Gastrocnemius medialis (tissue), 4 donors: ENCODE data around the gene COX7B. TPM values are rescaled to one million over a fixed set of nuclear protein-coding genes. Genes with fewer than 3 reads are reported as not detected.
"Not testable (repeated sequence)": the region's sequence is repeated elsewhere in the genome, so short reads cannot be mapped to it uniquely, and the experiment has no call there.

Experiments used
- ATAC-seq, 2 donors: fragments of 150-250 bp; one replicate each; pipeline ENCODE4 v1.9.1; 2016
- DNase-seq, 2 donors: peaks; one replicate each; pipeline ENCODE4 v3.0.0-alpha.2; 2019
- H3K27ac ChIP-seq, 4 donors: fragments of 200-600 bp; sonication (generic); 1 replicate in 1 of 4; 2 replicates in 3 of 4; pipeline ENCODE4 v1.5.1; 2016 to 2018; ENCODE audit warnings: mild to moderate bottlenecking in 2 of 4, moderate library complexity in 1 of 4
- H3K27me3 ChIP-seq, 3 donors: fragments of 200-600 bp; sonication (generic) in 2 of 3; 1 replicate in 1 of 3; 2 replicates in 2 of 3; pipeline versions ENCODE4 v1.5.1 to v1.6.0; 2016 to 2019; ENCODE audit warnings: mild to moderate bottlenecking in 1 of 3, moderate library complexity in 1 of 3
- H3K36me3 ChIP-seq, 2 donors: fragments of 200-600 bp; sonication (generic) in 1 of 2; one replicate each; pipeline ENCODE4 v1.5.1; 2017 to 2018
- H3K4me1 ChIP-seq, 2 donors: fragments of 200-600 bp; sonication (generic) in 1 of 2; one replicate each; pipeline ENCODE4 v1.5.1; 2016 to 2017; ENCODE audit warnings: mild to moderate bottlenecking in 2 of 2
- H3K4me3 ChIP-seq, 4 donors: fragments of 200-600 bp; sonication (generic) in 3 of 4; 1 replicate in 1 of 4; 2 replicates in 3 of 4; pipeline ENCODE4 v1.5.1; 2016 to 2019; ENCODE audit warnings: mild to moderate bottlenecking in 2 of 4
- H3K9me3 ChIP-seq, 3 donors: fragments of 200-600 bp; sonication (generic) in 2 of 3; 1 replicate in 1 of 3; 2 replicates in 2 of 3; pipeline ENCODE4 v1.5.1; 2016 to 2019
- CTCF ChIP-seq, 5 experiments: fragments of 450-650 bp in 3 of 5; fragments of 200-600 bp in 2 of 5; sonication (generic) in 2 of 5; IDR thresholded peaks in 4 of 5; conservative IDR thresholded peaks in 1 of 5; 1 replicate in 4 of 5; 2 replicates in 1 of 5; pipeline ENCODE4 v1.5.1; 2016 to 2019; ENCODE audit warnings: antibody characterized with exemption in 5 of 5, mild to moderate bottlenecking in 3 of 5, moderate library complexity in 3 of 5
- POLR2A ChIP-seq, 2 donors: fragments of 450-650 bp; IDR thresholded peaks; one replicate each; pipeline ENCODE4 v1.6.1; 2017; ENCODE audit warnings: antibody characterized with exemption in 2 of 2, mild to moderate bottlenecking in 2 of 2, moderate library complexity in 2 of 2
- in situ Hi-C, 4 donors: fragments of 200-750 bp; cut with MboI; loops; one replicate each; pipeline versions ENCODE4 v1.15.0 to v1.8.0; 2017; ENCODE audit warnings: low sequenced_read_pairs in 4 of 4
- intact Hi-C: fragments of 100-400 bp; cut with DNase I; formaldehyde crosslinking; loops from one replicate; pipeline ENCODE4 v1.15.1; 2023; ENCODE audit warnings: low total_unique reads
- total RNA-seq, 4 donors: library from RNA; depleted of rRNA; stranded (reverse); fragments of >200 nt; gene quantifications; one replicate each; pipeline versions ENCODE4 v1.1.0 to v1.2.3, GENCODE V29; 2016

COX7B gene
- total RNA-seq, 4 donors from 2014 or later = 788 to 912 (median 821) TPM

DNA sequence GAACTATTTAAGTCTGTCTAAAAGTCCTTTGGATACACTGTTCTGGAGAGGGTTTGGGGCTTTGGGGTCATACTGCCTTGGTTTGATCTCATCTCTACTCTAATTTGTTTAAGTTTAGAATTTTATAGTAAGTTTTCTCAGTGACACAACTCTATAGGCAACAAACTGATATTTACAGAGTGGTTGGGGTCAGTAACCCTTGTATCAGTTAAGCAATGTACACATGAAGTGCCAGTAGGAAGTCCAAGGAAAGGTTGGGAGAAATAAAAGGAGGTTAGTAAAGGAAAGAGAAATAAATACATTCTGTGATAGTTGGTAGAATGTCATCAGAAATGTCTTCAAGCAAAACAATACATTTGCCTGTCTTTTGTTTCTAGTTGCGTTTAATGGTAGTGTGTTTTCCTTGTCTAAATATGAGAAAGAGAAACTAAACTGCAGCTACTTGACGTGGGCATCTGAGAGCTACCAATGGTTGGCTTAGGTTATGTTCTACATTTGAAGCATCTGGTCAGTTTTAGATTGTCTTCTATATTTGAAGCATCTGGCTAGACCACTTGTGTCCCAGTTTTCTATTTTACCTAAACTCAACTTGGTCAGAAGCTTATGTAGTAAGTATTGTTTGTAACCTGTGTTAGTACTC is 18.1 kb downstream of the COX7B start:
- Histone ChIP-seq H3K36me3 (no peaks in the 10 kb centered on the region), H3K27ac (no peak overlapping the region), H3K9me3 (no peaks in the 10 kb centered on the region), H3K4me3 (peak overlapping the region in 1 of 4 donors; percentile 10), H3K4me1 (peaks cover 3 to 14% of the 10 kb centered on the region in 2 donors), H3K27me3 (no peaks in the 10 kb centered on the region)
- in situ Hi-C loops = loop anchor here in 2 of 4 donors (10.0 to 25.0 kb wide), 2 partner anchors 107 to 195 kb away; partner anchors contain the start of gene PGK1 (in 2 of the 2)
- DNase-seq = no peak
- intact Hi-C loops = no loop called here
- TF ChIP-seq POLR2A (IDR thresholded peaks at IDR 0.05) (no peak), CTCF (IDR thresholded peaks at IDR 0.05 in 4 of 5, conservative IDR thresholded peaks at IDR 0.05 in 1 of 5) (no peak)
- no peak for ATAC-seq

DNA sequence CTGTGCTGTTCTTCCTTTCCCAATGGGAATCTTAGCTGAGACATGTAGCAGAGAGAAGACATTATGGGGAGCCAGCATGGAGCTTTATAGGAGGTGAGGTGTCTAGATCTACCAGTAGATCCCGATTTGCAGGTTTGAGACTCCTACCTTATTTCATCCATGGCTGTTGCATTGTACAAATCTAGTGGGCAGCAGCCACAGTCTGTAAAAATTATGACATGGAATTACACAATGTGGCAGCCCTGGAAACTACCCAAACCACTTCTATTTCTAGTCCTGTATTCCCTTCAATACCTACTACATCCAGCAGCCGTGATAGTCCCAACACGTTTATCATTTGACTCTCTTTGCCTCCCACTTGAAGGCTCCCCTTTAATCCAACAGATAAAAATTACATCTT is 19.3 kb downstream of the COX7B start:
- TF ChIP-seq CTCF (IDR thresholded peaks at IDR 0.05 in 4 of 5, conservative IDR thresholded peaks at IDR 0.05 in 1 of 5) (no peak), POLR2A (IDR thresholded peaks at IDR 0.05) (no peak)
- Histone ChIP-seq H3K4me1 (peaks cover 0 to 9% of the 10 kb centered on the region in 2 donors), H3K4me3 (no peak overlapping the region), H3K9me3 (no peaks in the 10 kb centered on the region), H3K27ac (no peak overlapping the region), H3K27me3 (no peaks in the 10 kb centered on the region), H3K36me3 (no peaks in the 10 kb centered on the region)
- peak; percentile 62 to 97 for ATAC-seq
- in situ Hi-C loops (loop anchor here in 2 of 4 donors (10.0 to 25.0 kb wide), 2 partner anchors 106 to 194 kb away; partner anchors contain the start of gene PGK1 (in 2 of the 2)), intact Hi-C loops (no loop called here)
- peak in 1 of 2 donors; percentile 4 for DNase-seq

GRCh38 chrX:77919370-77919769 is 20.1 kb downstream of the COX7B start:
- DNase-seq, H3K4me1 ChIP-seq, H3K27ac ChIP-seq, H3K4me3 ChIP-seq, H3K36me3 ChIP-seq, H3K9me3 ChIP-seq, ATAC-seq, intact Hi-C loops, H3K27me3 ChIP-seq: not testable (repeated sequence)
- in situ Hi-C loops = loop anchor here in 2 of 4 donors (10.0 to 25.0 kb wide), 2 partner anchors 105 to 193 kb away; partner anchors contain the start of gene PGK1 (in 2 of the 2)

DNA sequence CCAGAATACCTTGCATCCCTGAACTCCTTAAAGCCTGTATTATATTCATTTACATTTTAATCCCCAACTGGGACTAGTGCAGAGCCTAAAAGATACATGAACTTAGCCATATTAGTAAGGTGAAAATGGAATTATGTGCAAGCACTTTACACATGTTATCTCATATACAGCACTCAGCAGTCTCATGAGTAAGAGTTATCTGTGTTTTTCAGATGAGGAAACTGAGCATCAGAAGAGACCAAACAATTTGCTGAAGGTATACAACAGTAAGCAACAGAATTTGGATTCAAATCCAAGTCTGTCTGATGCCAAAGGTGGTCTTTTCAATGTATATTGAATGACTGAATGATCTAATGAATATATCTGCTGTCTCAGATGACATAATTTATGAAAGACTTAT is 23.5 kb downstream of the COX7B start:
- H3K36me3 ChIP-seq = no peaks in the 10 kb centered on the region
- no peaks in the 10 kb centered on the region for H3K27me3 ChIP-seq
- ATAC-seq (no peak), DNase-seq (no peak)
- no peaks in the 10 kb centered on the region for H3K9me3 ChIP-seq
- TF ChIP-seq POLR2A (IDR thresholded peaks at IDR 0.05) = no peak
- TF ChIP-seq CTCF (IDR thresholded peaks at IDR 0.05 in 4 of 5, conservative IDR thresholded peaks at IDR 0.05 in 1 of 5) = no peak
- intact Hi-C loops = no loop called here
- H3K27ac ChIP-seq = no peak overlapping the region
- H3K4me3 ChIP-seq = no peak overlapping the region
- H3K4me1 ChIP-seq = peaks cover 0 to 9% of the 10 kb centered on the region in 2 donors
- in situ Hi-C loops = loop anchor here in 2 of 4 donors (25.0 kb wide), 1 partner anchor 190 kb away; the partner anchor contains the start of gene PGK1 (in 2 of the 2)

- no peaks in the 10 kb centered on the region for H3K4me1 ChIP-seq
- ATAC-seq (no peak), DNase-seq (no peak)
- in situ Hi-C loops = loop anchor here in 2 of 4 donors (25.0 kb wide), 1 partner anchor 188 kb away; the partner anchor contains the start of gene PGK1 (in 2 of the 2)
- TF ChIP-seq POLR2A (IDR thresholded peaks at IDR 0.05) (no peak), CTCF (IDR thresholded peaks at IDR 0.05 in 4 of 5, conservative IDR thresholded peaks at IDR 0.05 in 1 of 5) (no peak)
- no peaks in the 10 kb centered on the region for H3K27me3 ChIP-seq
- no peaks in the 10 kb centered on the region for H3K36me3 ChIP-seq
- H3K4me3 ChIP-seq = no peak overlapping the region
- intact Hi-C loops = no loop called here
- H3K9me3 ChIP-seq = no peaks in the 10 kb centered on the region
- H3K27ac ChIP-seq = no peak overlapping the region
Measured at GRCh38 chrX:77924320-77924859, 25.1 kb downstream of the COX7B start.
